Measurements from ENCODE around the gene S100PBP. TPM values are rescaled to one million over a fixed set of nuclear protein-coding genes. Genes with fewer than 3 reads are reported as not detected.

Gene S100PBP
- total RNA-seq, 2 donors from 2014 or later = 5.7 to 10.8 TPM

- H3K9me3 ChIP-seq = no peaks in the 10 kb centered on the region
- TF ChIP-seq, protein P1, sequence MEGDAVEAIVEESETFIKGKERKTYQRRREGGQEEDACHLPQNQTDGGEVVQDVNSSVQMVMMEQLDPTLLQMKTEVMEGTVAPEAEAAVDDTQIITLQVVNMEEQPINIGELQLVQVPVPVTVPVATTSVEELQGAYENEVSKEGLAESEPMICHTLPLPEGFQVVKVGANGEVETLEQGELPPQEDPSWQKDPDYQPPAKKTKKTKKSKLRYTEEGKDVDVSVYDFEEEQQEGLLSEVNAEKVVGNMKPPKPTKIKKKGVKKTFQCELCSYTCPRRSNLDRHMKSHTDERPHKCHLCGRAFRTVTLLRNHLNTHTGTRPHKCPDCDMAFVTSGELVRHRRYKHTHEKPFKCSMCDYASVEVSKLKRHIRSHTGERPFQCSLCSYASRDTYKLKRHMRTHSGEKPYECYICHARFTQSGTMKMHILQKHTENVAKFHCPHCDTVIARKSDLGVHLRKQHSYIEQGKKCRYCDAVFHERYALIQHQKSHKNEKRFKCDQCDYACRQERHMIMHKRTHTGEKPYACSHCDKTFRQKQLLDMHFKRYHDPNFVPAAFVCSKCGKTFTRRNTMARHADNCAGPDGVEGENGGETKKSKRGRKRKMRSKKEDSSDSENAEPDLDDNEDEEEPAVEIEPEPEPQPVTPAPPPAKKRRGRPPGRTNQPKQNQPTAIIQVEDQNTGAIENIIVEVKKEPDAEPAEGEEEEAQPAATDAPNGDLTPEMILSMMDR (IDR thresholded peaks at IDR 0.05) = no peak
- peaks cover 0 to 24% of the 10 kb centered on the region in 2 donors for H3K4me1 ChIP-seq
- DNase-seq (ENCODE audit: low spot score) = no peak
- peaks cover 0 to 21% of the 10 kb centered on the region in 2 donors for H3K27me3 ChIP-seq
- H3K36me3 ChIP-seq = no peaks in the 10 kb centered on the region
- no peak overlapping the region for H3K27ac ChIP-seq
- no peak overlapping the region for H3K4me3 ChIP-seq
These were observed 73.2 kb downstream of the S100PBP start for GRCh38 chr1:32890516-32891240.

GRCh38 chr1:32891241-32891570, 73.8 kb downstream of the S100PBP start:
- H3K27me3 ChIP-seq = peaks cover 0 to 16% of the 10 kb centered on the region in 2 donors
- no peak overlapping the region for H3K4me3 ChIP-seq
- H3K4me1 ChIP-seq = peaks cover 0 to 20% of the 10 kb centered on the region in 2 donors
- H3K9me3 ChIP-seq = no peaks in the 10 kb centered on the region
- DNase-seq (ENCODE audit: low spot score) = no peak
- H3K27ac ChIP-seq = no peak overlapping the region
- TF ChIP-seq, protein P1 (IDR thresholded peaks at IDR 0.05) = no peak
- H3K36me3 ChIP-seq = no peaks in the 10 kb centered on the region

- TF ChIP-seq, protein P1 (IDR thresholded peaks at IDR 0.05) = no peak
- Histone ChIP-seq H3K27me3 (peaks cover 0 to 13% of the 10 kb centered on the region in 2 donors), H3K4me3 (no peak overlapping the region), H3K9me3 (no peaks in the 10 kb centered on the region), H3K36me3 (no peaks in the 10 kb centered on the region), H3K4me1 (peaks cover 0 to 16% of the 10 kb centered on the region in 2 donors), H3K27ac (no peak overlapping the region)
- DNase-seq (ENCODE audit: low spot score) = no peak
These were observed 74.2 kb downstream of the S100PBP start for GRCh38 chr1:32891630-32892029.

DNA sequence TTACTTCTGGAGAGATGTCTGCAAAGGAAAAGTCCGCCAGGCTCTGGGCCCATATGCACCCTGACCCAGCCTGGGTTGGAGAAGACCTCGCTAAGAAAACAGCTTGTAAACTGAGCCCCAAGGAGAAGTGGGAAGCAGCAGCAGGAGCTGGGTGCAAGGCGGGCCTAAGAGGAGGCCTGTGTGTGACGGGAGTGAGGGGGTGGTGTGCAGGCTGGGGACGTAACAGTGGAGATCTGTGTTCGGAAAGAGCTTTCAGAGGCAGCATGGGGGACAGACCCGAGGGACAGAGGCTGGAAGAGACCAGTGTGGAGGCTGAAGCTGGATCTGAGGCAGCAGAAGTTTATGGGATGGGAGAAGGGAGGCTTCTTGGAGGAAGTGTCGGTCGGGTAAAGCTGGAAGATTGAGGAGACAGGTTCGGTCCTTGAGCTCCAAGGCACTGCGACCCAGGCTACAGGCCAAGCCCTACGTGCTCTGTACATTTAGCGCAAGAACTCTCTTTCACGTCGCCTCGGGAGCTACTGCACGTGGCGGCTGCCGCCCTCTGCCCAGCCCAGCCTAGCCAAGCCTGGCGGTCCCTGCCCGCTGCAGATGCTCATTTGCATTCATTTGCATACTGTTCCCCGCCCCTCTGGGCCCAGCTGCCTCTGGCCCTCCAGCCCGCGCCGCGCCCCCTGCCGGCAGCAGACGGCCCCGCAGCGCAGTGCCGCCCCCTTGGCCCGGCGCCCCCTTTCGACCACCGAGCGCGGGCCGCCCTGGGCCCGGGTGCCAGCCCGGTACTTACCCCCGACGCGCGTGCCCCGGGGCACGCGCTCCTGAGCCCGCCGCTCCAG, 75.1 kb downstream of the S100PBP start:
- DNase-seq (ENCODE audit: low spot score) = no peak
- Histone ChIP-seq H3K4me3 (peak overlapping the region; percentile 22 to 52), H3K4me1 (peaks cover 0 to 14% of the 10 kb centered on the region in 2 donors), H3K27ac (no peak overlapping the region), H3K9me3 (no peaks in the 10 kb centered on the region), H3K27me3 (peaks cover 0 to 4% of the 10 kb centered on the region in 2 donors), H3K36me3 (no peaks in the 10 kb centered on the region)
- TF ChIP-seq, protein P1 (IDR thresholded peaks at IDR 0.05) = peak; percentile 36 to 51

- TF ChIP-seq, protein P1 (IDR thresholded peaks at IDR 0.05) = peak in 1 of 2 donors; percentile 12
- peaks cover 0 to 14% of the 10 kb centered on the region in 2 donors for H3K4me1 ChIP-seq
- peak overlapping the region; percentile 22 to 52 for H3K4me3 ChIP-seq
- no peak overlapping the region for H3K27ac ChIP-seq
- no peak for DNase-seq (ENCODE audit: low spot score)
- no peaks in the 10 kb centered on the region for H3K9me3 ChIP-seq
- peaks cover 0 to 4% of the 10 kb centered on the region in 2 donors for H3K27me3 ChIP-seq
- no peaks in the 10 kb centered on the region for H3K36me3 ChIP-seq
These were observed 76.0 kb downstream of the S100PBP start for GRCh38 chr1:32893198-32894018.
